Raji (cell line): ENCODE measurements around the gene MTG1.

Experiments used
- POLR2A ChIP-seq: IDR thresholded peaks from 2 replicates; pipeline ENCODE4 v1.6.1; 2011; ENCODE audit warnings: low read depth, low read length, control low read depth; ENCODE audit not compliant: insufficient read depth

Gene MTG1

DNA sequence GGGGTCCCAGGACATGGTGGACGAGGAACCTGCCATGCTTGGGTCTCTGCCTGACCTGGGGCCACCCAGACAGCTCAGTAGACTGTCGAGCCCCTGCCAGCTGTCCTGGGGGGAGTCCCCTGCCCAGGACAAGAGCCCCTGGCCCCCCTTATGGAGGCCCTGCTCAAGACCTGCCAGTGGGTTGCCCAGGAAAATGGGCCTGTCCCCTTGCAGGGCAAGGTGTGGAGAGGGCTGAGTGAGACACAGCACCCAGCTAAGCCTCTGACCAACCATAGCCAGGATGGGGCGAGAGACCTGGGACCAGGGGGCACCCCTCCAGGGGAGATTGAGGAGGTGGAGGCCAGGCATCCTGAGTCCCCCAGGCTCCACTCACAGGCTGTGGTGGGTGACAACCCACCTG, 38.0 kb upstream of the MTG1 start:
- no peak for TF ChIP-seq POLR2A

DNA sequence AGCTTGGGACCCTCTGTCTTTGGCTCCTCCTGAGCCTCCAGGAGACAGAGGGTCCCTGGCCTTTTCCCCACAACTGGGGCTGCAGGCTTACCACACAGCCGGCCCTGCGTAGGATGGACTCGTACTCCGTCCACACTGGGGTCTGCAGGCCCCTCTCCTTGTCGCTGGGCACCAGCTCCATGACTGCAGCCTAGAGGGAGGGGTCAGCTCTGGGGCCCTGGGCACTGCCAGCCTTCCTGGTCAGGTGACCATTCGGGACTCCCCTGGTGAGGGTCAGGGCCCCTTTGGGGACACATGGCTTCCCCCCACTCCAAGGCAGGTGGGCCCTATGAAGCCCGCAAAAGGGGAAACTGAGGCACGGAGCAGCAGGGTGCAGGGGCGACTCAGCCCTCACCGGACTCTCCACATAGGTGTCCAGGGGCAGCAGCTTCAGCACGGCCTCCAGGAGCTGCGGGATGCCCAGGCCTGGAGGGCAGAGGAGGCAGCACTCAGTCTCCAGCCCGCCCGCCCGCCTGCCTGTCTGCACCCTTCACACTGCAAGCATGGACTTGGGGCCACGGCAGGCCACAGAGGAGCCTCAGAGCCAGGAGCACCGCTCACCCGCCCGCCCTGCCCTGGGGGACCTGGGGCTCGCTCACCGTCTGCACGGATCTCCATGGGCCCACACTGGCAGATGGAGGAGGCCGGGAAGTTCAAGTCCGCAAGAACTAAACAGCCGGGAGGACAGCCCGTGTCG, 37.2 kb upstream of the MTG1 start:
- TF ChIP-seq POLR2A = no peak

DNA sequence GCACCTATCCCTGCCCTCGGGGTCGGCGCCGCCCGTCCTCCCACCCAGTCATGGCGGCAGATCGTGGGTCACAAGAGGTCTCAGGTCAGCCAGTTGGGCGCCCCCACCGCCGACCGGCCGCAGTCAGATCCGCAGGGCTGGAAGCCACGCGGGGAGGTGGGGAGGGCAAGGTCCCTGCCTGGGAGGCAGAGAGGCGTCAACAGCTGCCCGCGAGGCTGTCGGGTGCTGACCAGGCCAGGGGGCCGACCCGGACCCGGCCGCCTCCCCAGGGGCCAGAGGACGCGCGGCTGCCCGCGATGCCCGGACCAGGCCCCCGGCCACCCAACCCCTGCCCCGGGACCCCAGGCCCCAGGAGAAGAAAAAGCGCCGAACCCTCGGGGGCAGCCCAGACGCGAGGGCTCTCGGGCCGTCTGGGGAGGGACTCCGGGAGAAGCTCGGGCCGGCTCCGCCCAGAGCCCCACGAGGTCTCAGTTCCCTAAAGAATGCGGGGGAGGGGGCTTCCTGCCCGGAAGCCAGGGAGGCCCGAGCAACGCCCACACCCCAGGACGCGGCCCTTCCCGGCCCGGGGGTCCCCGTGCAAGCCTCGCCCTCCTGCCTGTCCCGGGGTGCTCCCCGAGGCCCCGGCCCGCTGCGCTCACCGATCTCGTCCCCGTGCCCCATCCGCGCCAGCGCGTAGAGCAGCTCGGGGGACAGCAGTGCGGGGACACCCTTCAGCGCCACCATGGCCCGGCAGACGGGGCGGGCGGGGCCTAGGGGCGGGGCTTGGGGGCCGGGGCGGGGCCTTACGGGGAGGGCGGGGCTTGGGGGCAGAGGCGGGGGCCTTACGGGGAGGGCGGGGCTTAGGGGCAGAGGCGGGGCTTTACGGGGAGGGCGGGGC, 36.4 kb upstream of the MTG1 start, which contains the start of gene FUOM:
Gene FUOM, minus strand, starts transcription at position 735 of the 877 bp plus-strand sequence. Its CDS starts 12 bp downstream, at position 723.
- no peak for TF ChIP-seq POLR2A

DNA sequence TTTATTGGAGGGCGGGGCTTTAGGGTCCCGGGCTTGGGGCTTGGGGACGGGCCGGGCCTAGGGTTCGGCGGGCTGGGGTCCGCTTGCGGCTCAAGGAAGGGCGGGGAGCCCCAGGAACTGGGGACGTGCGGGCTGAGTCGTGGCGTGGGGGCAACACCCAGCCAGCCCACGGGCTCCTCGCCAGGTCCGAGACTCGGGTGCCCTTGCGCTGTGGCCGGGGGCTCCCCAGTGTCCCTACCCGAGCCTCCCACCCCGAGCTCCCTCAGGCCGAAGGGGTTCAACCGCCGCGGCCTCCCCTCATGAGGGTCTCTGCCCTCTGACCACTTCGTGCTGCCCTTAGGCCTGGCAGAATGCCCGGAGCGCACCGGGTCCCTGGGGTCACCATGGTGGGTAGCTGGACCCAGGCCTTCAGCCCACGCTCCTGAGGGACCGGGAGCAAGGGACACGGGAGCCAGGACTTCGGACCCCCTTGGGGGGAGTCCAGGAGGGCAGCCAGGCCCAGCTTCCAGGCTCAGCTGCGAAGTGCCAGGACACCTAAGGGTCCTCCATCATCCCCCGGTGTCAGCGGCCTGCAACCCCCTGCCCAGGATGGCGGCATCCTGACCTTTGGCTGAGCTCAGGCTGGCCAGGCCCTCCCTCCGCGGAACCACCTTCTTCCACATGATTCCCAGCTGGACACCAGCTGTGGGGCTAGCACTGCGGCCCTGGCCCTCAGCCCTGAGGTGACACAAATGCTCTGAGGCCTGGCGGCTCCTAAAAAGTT, 35.6 kb upstream of the MTG1 start:
- no peak for TF ChIP-seq POLR2A

DNA sequence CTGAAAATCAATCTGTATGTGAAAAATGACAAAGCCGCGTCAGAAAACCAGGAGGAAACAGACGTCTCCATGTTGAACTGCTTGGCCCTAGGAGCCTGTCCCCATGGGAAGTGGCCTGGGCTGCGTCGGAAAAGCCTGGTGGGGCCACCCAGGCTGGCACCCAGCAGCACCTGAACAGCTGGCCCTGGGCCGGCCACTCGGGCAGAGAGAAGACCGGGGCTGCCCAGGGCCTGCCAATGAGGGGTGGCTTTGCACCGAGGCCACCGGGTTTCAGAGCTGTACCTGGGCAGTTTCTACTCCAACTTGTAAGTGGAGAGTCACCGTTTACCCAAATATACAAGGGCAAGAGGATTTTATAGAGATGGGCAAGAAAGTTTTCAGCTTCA, 35.0 kb upstream of the MTG1 start:
- no peak for TF ChIP-seq POLR2A

DNA sequence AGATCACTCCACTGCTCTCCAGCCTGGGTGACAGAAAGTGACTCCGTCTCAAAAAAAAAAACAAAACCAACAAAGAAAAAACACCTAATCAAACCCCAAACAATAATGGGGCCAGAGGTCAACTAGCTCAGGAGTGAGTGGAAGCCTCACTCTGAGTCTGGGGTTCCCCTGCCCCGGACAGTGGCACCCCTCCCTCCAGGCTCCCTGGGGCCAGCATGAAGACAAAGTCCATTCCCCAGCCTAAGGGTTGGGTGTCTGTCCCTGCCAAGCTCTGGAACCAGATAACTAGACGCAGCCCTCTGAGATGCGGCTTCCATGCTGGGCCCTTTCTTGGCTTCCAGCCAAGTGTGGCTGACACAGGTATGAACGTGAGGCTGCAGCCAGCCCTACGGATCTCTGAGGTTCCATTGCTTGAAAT, 34.4 kb upstream of the MTG1 start:
- TF ChIP-seq POLR2A = no peak

DNA sequence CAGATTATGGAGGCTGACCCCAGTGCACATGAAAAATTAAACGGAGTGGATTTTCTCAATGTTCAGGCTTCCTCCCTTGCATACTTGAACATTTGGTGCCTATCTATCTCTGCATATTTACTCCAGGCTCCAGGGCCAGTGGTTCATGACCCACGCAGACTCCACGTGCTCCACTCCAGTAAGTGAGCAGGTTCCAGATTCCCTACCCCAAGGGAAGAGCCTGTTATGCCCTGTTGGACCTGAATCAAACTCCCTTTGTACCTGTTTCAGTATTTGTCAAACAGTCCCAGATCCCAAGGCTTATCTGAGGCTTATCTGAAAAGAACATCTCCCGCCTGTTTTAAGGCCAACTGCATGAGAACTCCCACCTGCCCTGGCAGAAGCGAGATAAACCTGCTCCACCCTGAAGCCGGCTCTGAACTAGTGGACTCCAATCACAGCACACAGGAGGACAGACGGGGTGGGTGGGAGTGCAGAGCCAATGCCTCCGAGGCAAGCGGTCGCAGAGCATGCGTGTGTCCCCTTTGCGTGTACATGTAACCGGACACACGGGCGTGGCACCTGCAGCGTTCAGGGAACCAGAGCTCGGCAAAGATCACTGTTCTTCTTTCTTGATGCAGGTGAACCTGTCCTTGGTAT, 33.9 kb upstream of the MTG1 start:
- TF ChIP-seq POLR2A = no peak

DNA sequence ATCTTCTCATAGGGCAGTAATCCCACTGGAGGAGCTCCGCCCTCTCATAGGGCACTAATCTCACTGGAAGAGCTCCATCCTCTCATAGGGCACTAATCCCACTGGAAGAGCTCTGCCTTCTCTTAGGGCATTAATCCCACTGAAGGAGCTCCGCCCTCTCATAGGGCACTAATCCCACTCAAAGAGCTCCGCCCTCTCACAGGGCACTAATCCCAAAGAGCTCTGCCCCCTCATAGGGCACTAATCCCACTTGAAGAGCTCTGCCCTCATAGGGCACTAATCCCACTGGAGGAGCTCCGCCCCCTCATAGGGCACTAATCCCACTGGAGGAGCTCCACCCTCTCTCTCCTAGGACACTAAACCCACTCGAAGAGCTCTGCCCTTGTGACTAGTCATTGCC, 32.7 kb upstream of the MTG1 start:
- no peak for TF ChIP-seq POLR2A

DNA sequence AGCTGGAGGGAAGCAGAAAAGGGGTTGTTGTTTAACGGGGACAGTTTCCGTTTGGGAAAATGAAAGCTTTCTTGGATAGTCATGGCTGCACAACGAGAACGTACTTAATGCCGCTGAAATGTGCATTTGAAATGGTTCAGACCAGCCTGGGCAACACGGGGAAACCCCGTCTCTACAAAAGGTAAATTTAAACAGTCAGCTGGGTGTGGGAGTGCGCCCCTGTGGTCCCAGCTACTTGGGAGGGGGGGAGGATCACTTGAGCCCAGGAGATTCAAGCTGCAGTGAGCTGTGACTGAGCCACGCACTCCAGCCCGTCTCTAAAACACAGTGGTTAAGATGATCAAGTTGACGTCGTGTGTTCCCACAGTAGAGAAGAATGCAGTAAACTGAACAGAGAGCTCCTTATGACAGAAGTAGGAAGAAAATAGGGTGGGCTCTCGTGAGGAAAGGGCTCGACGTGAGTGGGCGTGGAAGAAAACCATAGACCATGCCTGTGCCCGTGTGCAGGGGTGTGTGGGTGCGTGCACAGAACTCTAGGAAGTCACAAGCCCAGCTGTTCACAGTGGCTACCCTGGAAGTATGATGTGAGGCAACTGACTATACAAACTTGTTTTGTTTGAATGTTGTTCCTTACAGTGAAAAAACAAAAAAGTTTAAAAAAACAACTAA, 32.0 kb upstream of the MTG1 start:
- no peak for TF ChIP-seq POLR2A

DNA sequence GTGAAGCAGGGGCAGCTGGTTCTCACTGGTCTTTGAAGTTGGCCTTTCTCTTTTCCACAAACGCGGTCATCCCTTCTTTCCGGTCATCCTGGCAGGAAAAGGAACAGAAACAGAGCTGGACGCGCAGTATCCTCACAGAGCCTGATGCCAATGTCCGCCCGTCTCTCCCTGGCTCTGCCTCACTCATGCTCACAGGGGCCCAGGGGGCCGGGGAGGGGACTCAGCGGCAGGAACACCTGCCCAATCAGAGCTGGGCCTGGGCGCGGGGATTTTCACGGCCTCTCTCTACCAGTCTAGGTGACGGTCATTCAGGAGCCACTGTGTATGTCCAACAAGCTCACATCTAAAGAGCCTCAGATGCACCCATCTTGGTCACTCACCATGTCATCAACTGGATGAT, 31.1 kb upstream of the MTG1 start:
- TF ChIP-seq POLR2A = no peak

DNA sequence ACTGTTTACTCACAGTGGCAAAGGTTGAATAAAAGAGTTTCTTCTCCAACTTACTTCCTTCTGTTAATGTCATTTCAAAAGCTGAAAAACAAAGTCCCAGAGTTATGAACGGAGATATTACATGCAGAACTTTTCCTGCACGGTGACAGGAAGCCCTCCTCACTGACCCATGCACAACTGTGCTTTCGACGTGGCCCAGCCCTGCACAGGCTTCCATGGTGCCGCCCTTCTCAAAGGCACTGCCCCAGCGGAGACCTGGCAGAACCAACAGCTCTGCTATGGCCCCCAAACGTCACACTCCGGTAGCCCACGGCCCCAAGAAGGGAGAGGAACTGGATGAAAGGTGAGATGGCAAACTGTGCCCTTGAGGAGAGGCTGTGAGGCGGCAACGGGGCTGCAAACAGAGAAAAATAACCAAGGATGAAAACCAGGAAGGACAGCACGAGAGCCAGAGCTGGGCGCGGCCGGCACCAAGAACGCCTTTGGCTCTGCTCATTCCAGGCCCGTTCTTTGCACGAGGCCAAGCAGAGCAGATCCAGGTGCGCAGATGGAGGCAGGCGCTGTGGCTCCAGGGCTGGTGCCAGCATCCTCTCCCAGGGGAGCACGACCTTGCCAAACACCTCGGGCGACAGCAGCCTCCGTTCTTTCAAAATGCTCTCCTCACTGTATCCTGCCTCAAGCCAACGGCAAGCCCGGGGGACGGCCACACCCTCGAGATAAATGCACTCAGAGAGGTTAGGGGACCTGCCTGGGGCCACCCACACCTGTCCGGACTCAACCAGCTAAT, 29.1 kb upstream of the MTG1 start:
- TF ChIP-seq POLR2A = no peak

DNA sequence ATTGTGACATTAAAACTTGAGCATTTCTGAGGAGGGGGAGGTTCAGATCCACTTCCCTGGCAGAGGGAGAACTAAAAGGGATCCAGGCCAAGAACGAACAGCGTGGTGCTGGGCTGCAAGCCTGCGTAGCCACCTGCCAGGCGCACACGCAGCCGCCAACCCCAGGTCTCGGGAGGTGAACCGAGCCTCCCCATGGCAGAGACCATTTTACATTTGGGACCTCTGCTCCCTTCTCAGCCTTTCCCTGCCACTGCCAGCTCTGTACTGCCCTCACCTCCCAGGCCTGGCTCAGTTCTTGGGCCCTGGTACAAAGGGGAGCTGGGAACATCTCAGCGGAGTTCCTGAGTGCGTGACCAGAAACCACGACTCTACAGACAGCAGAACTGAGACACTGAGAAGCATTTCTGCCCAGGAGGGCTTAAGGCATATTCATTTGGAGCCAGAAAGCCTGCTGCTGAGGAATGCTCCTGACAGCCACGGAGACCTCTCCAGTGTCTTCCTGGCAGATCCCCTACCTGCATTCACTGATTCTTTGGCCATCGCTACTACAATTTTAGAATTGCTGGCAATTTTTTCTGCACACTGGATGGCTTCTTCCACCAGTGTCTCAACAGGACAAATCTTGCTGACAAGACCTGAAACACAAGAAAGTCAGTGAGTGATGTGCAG, 28.4 kb upstream of the MTG1 start:
- TF ChIP-seq POLR2A = no peak

DNA sequence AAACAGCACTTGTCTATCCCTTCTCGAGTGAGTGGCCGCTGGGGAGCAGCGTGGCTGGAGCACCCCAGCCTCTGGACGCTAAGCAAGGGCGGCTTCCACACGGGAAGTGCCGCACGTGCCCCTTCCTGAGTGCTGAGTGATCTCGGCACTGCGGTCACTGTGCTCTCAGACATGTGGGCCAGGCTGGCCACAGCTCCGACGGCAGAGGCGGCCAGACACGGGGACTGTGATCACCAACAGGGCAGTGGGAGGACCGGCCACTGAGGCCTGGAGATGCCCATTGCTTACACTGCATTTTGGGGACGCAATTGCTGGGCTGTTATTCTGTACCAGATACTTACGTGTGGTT, 27.9 kb upstream of the MTG1 start:
- TF ChIP-seq POLR2A = no peak
